Prostate gland (tissue), 2 donors: ENCODE data around the gene ALPP. TPM values are rescaled to one million over a fixed set of nuclear protein-coding genes. Genes with fewer than 3 reads are reported as not detected.

Experiments used
- DNase-seq: peaks from one replicate; pipeline ENCODE4 v3.0.0-alpha.2; 2019; ENCODE audit warnings: low spot score
- H3K27ac ChIP-seq, 2 donors: fragments of 200-600 bp; sonication (generic); 2 replicates each; pipeline ENCODE4 v1.5.1; 2017 to 2019
- H3K27me3 ChIP-seq: fragments of 200-600 bp; sonication (generic); replicated peaks from 2 replicates; pipeline ENCODE4 v1.5.1; 2019; ENCODE audit not compliant: insufficient read depth
- H3K36me3 ChIP-seq, 2 donors: fragments of 200-600 bp; sonication (generic); 1 replicate in 1 of 2; 2 replicates in 1 of 2; pipeline versions ENCODE4 v1.5.1 to v1.8.1; 2017 to 2019
- H3K4me1 ChIP-seq: fragments of 200-600 bp; sonication (generic); replicated peaks from 2 replicates; pipeline ENCODE4 v1.5.1; 2019
- H3K4me3 ChIP-seq, 2 donors: fragments of 200-600 bp; sonication (generic); 2 replicates each; pipeline ENCODE4 v1.5.1; 2017 to 2019
- H3K9me3 ChIP-seq: fragments of 200-600 bp; sonication (generic); 2 replicates; pipeline ENCODE4 v1.5.1; 2017
- CTCF ChIP-seq, 4 experiments: fragments of 200-600 bp in 2 of 4; fragments of 450-650 bp in 2 of 4; sonication (generic) in 2 of 4; IDR thresholded peaks; 1 replicate in 3 of 4; 2 replicates in 1 of 4; pipeline ENCODE4 v1.5.1; 2016 to 2019; ENCODE audit warnings: antibody characterized with exemption in 4 of 4, mild to moderate bottlenecking in 2 of 4, moderate library complexity in 2 of 4
- POLR2A ChIP-seq: fragments of 450-650 bp; IDR thresholded peaks from one replicate; pipeline ENCODE4 v1.6.1; 2016; ENCODE audit warnings: antibody characterized with exemption, mild to moderate bottlenecking
- POLR2AphosphoS5 ChIP-seq: sonication (generic); formaldehyde crosslinking; IDR thresholded peaks from one replicate; pipeline ENCODE4 v1.6.1; 2017; ENCODE audit warnings: antibody characterized with exemption
- WGBS: methylation state at CpG from one replicate; pipeline ENCODE4 v1.1.5; 2018; 5-methylcytosine and 5-hydroxymethylcytosine counted together
- intact Hi-C: fragments of 100-400 bp; cut with DNase I; formaldehyde crosslinking; loops from one replicate; pipeline ENCODE4 v1.14.2; 2022
- total RNA-seq, 2 donors: library from RNA; depleted of rRNA; stranded (reverse); fragments of >200 nt; gene quantifications; one replicate each; pipeline ENCODE4 v1.1.0, GENCODE V29; 2016

ALPP gene
- total RNA-seq, 2 donors from 2014 or later: 0.97 TPM; not detected in 1

- Histone ChIP-seq H3K36me3 (no peaks in the 10 kb centered on the region), H3K9me3 (no peaks in the 10 kb centered on the region), H3K4me1 (no peaks in the 10 kb centered on the region), H3K27me3 (peaks cover 3% of the 10 kb centered on the region), H3K27ac (no peak overlapping the region), H3K4me3 (no peak overlapping the region)
- intact Hi-C loops: no loop called here
- 57% methylated on average over 5 of the region's 5 CpGs for WGBS
- TF ChIP-seq CTCF (IDR thresholded peaks at IDR 0.05) (no peak), POLR2AphosphoS5 (no peak), POLR2A (no peak)
- DNase-seq: no peak
Observed at GRCh38 chr2:232412986-232413385, 34.4 kb downstream of the ALPP start.

DNA sequence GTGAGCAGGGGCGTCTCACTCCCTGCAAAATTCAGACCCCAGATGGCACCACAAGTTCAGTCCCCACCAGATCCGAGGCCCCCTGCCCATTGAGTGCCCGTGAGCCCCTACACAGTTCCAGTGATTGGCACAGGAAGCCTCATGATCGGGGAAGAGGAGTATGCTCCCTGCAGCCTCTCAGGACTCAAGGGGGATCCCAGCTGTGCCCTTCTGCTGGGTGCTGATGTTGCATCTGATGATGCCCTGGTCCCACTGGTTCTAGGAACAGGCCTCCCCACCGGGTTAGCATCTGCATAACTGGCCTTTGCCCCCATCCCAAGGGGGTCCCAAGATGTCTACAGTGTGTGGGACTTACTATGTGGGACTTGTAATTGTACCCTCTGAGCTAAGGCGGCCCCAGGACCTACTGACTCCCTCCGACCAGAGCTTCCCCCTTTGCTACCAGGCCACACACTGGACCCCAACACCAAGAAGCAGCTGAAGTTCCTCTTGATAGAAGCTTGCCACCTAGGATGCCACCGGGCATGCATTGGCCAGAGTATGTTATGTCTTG lies 36.7 kb downstream of the ALPP start:
- no peak for TF ChIP-seq POLR2A
- 85% methylated on average over 8 of the region's 8 CpGs for WGBS
- no peak for DNase-seq
- Histone ChIP-seq H3K9me3 (no peaks in the 10 kb centered on the region), H3K36me3 (no peaks in the 10 kb centered on the region), H3K4me1 (no peaks in the 10 kb centered on the region), H3K4me3 (no peak overlapping the region), H3K27ac (no peak overlapping the region), H3K27me3 (peaks cover 18% of the 10 kb centered on the region)
- intact Hi-C loops: no loop called here

GRCh38 chr2:232415736-232416520 lies 37.4 kb downstream of the ALPP start:
- H3K4me3 ChIP-seq: no peak overlapping the region
- DNase-seq: no peak
- 98% methylated on average over 12 of the region's 12 CpGs for WGBS
- H3K27me3 ChIP-seq: peaks cover 18% of the 10 kb centered on the region
- H3K9me3 ChIP-seq: no peaks in the 10 kb centered on the region
- H3K36me3 ChIP-seq: no peaks in the 10 kb centered on the region
- no peak overlapping the region for H3K27ac ChIP-seq
- intact Hi-C loops: no loop called here
- no peaks in the 10 kb centered on the region for H3K4me1 ChIP-seq
- TF ChIP-seq POLR2AphosphoS5 (no peak), CTCF (IDR thresholded peaks at IDR 0.05) (no peak), POLR2A (no peak)

GRCh38 chr2:232416521-232417470 lies 38.2 kb downstream of the ALPP start:
- no peak for DNase-seq
- Histone ChIP-seq H3K4me3 (no peak overlapping the region), H3K27ac (no peak overlapping the region), H3K36me3 (no peaks in the 10 kb centered on the region), H3K27me3 (peaks cover 18% of the 10 kb centered on the region), H3K4me1 (no peaks in the 10 kb centered on the region), H3K9me3 (no peaks in the 10 kb centered on the region)
- TF ChIP-seq CTCF (IDR thresholded peaks at IDR 0.05): no peak
- no peak for TF ChIP-seq POLR2AphosphoS5
- no peak for TF ChIP-seq POLR2A
- WGBS: 91% methylated on average over 16 of the region's 17 CpGs
- intact Hi-C loops: no loop called here

GRCh38 chr2:232417489-232417888 lies 38.9 kb downstream of the ALPP start:
- no peaks in the 10 kb centered on the region for H3K9me3 ChIP-seq
- TF ChIP-seq POLR2AphosphoS5 (no peak), CTCF (IDR thresholded peaks at IDR 0.05) (no peak), POLR2A (no peak)
- DNase-seq: no peak
- intact Hi-C loops: no loop called here
- H3K4me3 ChIP-seq: no peak overlapping the region
- H3K4me1 ChIP-seq: no peaks in the 10 kb centered on the region
- WGBS: 95% methylated on average over 5 of the region's 5 CpGs
- H3K27me3 ChIP-seq: peaks cover 18% of the 10 kb centered on the region
- no peak overlapping the region for H3K27ac ChIP-seq
- no peaks in the 10 kb centered on the region for H3K36me3 ChIP-seq
